KMS-11 (cell line): ENCODE results near the gene THY1.

ENCODE experiments used
- H2AFZ ChIP-seq: fragments of 200-600 bp; sonication (generic); 2 replicates; pipeline ENCODE4 v1.6.1; 2016; ENCODE audit warnings: antibody characterized with exemption, mixed run types, low read depth
- H3K27ac ChIP-seq: fragments of 200-600 bp; sonication (generic); 2 replicates; pipeline ENCODE4 v1.6.1; 2016; ENCODE audit warnings: mild to moderate bottlenecking, mixed run types
- H3K27me3 ChIP-seq: fragments of 200-600 bp; sonication (generic); 2 replicates; pipeline ENCODE4 v1.6.1; 2017; ENCODE audit warnings: mild to moderate bottlenecking, low read depth, mixed run types, moderate library complexity; ENCODE audit not compliant: insufficient read depth
- H3K36me3 ChIP-seq: fragments of 200-600 bp; sonication (generic); 2 replicates; pipeline ENCODE4 v1.6.1; 2017; ENCODE audit warnings: mild to moderate bottlenecking, mixed run types; ENCODE audit not compliant: insufficient read depth
- H3K4me1 ChIP-seq: fragments of 200-600 bp; sonication (generic); 2 replicates; pipeline ENCODE4 v1.6.1; 2016; ENCODE audit warnings: mild to moderate bottlenecking, low read depth, mixed run types; ENCODE audit not compliant: poor library complexity, severe bottlenecking
- H3K4me2 ChIP-seq: fragments of 200-600 bp; sonication (generic); 2 replicates; pipeline ENCODE4 v1.7.0; 2016; ENCODE audit warnings: mild to moderate bottlenecking, mixed run types
- H3K4me3 ChIP-seq: fragments of 200-600 bp; sonication (generic); IDR thresholded peaks from 2 replicates; pipeline ENCODE4 v1.6.1; 2017; ENCODE audit warnings: low read depth, low read length, mixed read lengths; ENCODE audit not compliant: insufficient read depth
- H3K79me2 ChIP-seq: fragments of 200-600 bp; sonication (generic); 2 replicates; pipeline ENCODE4 v1.6.1; 2016; ENCODE audit warnings: low read depth, mixed run types; ENCODE audit not compliant: insufficient read depth
- H3K9ac ChIP-seq: fragments of 200-600 bp; sonication (generic); 2 replicates; pipeline ENCODE4 v1.6.1; 2016; ENCODE audit warnings: mild to moderate bottlenecking, mixed run types
- H4K20me1 ChIP-seq: fragments of 200-600 bp; sonication (generic); 2 replicates; pipeline ENCODE4 v1.6.1; 2016; ENCODE audit warnings: mild to moderate bottlenecking, mixed run types; ENCODE audit not compliant: insufficient read depth
- CTCF ChIP-seq: fragments of 200-600 bp; sonication (generic); conservative IDR thresholded peaks from 2 replicates; pipeline ENCODE4 v1.6.1; 2017; ENCODE audit warnings: low read depth, mild to moderate bottlenecking, antibody characterized with exemption, low read length, moderate library complexity, mixed read lengths

The THY1 gene

GRCh38 chr11:119427279-119427678, 4.3 kb upstream of the THY1 start:
- H4K20me1 ChIP-seq: no peaks in the 10 kb centered on the region
- H3K4me2 ChIP-seq: no peak overlapping the region
- no peaks in the 10 kb centered on the region for H3K4me1 ChIP-seq
- H2AFZ ChIP-seq: no peak overlapping the region
- H3K27ac ChIP-seq: no peak overlapping the region
- no peak for TF ChIP-seq CTCF
- H3K9ac ChIP-seq: no peak overlapping the region
- no peaks in the 10 kb centered on the region for H3K79me2 ChIP-seq
- no peaks in the 10 kb centered on the region for H3K27me3 ChIP-seq
- H3K4me3 ChIP-seq: no peak overlapping the region
- H3K36me3 ChIP-seq: no peaks in the 10 kb centered on the region

- no peak overlapping the region for H2AFZ ChIP-seq
- no peak overlapping the region for H3K4me2 ChIP-seq
- H3K79me2 ChIP-seq: no peaks in the 10 kb centered on the region
- no peak for TF ChIP-seq CTCF
- H3K36me3 ChIP-seq: no peaks in the 10 kb centered on the region
- no peak overlapping the region for H3K4me3 ChIP-seq
- no peaks in the 10 kb centered on the region for H3K4me1 ChIP-seq
- H3K9ac ChIP-seq: no peak overlapping the region
- no peak overlapping the region for H3K27ac ChIP-seq
- no peaks in the 10 kb centered on the region for H4K20me1 ChIP-seq
- no peaks in the 10 kb centered on the region for H3K27me3 ChIP-seq
Measured at GRCh38 chr11:119426142-119426541, 3.2 kb upstream of the THY1 start.

- H3K27me3 ChIP-seq: no peaks in the 10 kb centered on the region
Measured at GRCh38 chr11:119424775-119425174, 1.8 kb upstream of the THY1 start.

GRCh38 chr11:119424276-119424675, 1.3 kb upstream of the THY1 start:
- Histone ChIP-seq H3K36me3 (no peaks in the 10 kb centered on the region), H3K27ac (no peak overlapping the region), H3K4me1 (no peaks in the 10 kb centered on the region), H3K79me2 (no peaks in the 10 kb centered on the region), H4K20me1 (no peaks in the 10 kb centered on the region), H3K4me3 (no peak overlapping the region), H3K9ac (no peak overlapping the region), H3K4me2 (no peak overlapping the region), H2AFZ (no peak overlapping the region), H3K27me3 (no peaks in the 10 kb centered on the region)
- TF ChIP-seq CTCF: no peak

More at GRCh38 chr11:119424775-119425174, 1.8 kb upstream of the THY1 start:
- H3K4me1 ChIP-seq: no peaks in the 10 kb centered on the region
- no peak for TF ChIP-seq CTCF
- no peaks in the 10 kb centered on the region for H4K20me1 ChIP-seq
- H3K4me2 ChIP-seq: no peak overlapping the region
- no peaks in the 10 kb centered on the region for H3K79me2 ChIP-seq
- H3K4me3 ChIP-seq: no peak overlapping the region
- no peak overlapping the region for H3K27ac ChIP-seq
- no peak overlapping the region for H2AFZ ChIP-seq
- H3K36me3 ChIP-seq: no peaks in the 10 kb centered on the region
- no peak overlapping the region for H3K9ac ChIP-seq
